ENCODE measurements around the gene TNS3.

GRCh38 chr7:47374538-47374937 is 207.4 kb downstream of the TNS3 start:
- TF ChIP-seq EP300 (IDR thresholded peaks at IDR 0.05; ENCODE audit: low read depth in 2 of 2, low read length in 2 of 2): no peak
- TF ChIP-seq EP300 (CRISPR knock-in tag; IDR thresholded peaks at IDR 0.05; ENCODE audit: borderline replicate concordance): no peak
- no peak for TF ChIP-seq POLR2AphosphoS5 (IDR thresholded peaks at IDR 0.05; ENCODE audit: low read depth, low read length)
- no peak for TF ChIP-seq CC2D1A (CRISPR knock-in tag; IDR thresholded peaks at IDR 0.05)
- TF ChIP-seq ZNF253 (CRISPR knock-in tag; IDR thresholded peaks at IDR 0.05; ENCODE audit: borderline replicate concordance): no peak
- TF ChIP-seq POLR2A (IDR thresholded peaks at IDR 0.05; ENCODE audit: insufficient read depth in 1 of 2, low read depth in 2 of 2, low read length in 2 of 2): no peak
- no peak for TF ChIP-seq TBL1XR1 (IDR thresholded peaks at IDR 0.05; ENCODE audit: borderline replicate concordance, low read length, partially characterized antibody)
- TF ChIP-seq, protein P1, sequence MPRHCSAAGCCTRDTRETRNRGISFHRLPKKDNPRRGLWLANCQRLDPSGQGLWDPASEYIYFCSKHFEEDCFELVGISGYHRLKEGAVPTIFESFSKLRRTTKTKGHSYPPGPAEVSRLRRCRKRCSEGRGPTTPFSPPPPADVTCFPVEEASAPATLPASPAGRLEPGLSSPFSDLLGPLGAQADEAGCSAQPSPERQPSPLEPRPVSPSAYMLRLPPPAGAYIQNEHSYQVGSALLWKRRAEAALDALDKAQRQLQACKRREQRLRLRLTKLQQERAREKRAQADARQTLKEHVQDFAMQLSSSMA (CRISPR knock-in tag; IDR thresholded peaks at IDR 0.05): no peak
- TF ChIP-seq, protein P2, sequence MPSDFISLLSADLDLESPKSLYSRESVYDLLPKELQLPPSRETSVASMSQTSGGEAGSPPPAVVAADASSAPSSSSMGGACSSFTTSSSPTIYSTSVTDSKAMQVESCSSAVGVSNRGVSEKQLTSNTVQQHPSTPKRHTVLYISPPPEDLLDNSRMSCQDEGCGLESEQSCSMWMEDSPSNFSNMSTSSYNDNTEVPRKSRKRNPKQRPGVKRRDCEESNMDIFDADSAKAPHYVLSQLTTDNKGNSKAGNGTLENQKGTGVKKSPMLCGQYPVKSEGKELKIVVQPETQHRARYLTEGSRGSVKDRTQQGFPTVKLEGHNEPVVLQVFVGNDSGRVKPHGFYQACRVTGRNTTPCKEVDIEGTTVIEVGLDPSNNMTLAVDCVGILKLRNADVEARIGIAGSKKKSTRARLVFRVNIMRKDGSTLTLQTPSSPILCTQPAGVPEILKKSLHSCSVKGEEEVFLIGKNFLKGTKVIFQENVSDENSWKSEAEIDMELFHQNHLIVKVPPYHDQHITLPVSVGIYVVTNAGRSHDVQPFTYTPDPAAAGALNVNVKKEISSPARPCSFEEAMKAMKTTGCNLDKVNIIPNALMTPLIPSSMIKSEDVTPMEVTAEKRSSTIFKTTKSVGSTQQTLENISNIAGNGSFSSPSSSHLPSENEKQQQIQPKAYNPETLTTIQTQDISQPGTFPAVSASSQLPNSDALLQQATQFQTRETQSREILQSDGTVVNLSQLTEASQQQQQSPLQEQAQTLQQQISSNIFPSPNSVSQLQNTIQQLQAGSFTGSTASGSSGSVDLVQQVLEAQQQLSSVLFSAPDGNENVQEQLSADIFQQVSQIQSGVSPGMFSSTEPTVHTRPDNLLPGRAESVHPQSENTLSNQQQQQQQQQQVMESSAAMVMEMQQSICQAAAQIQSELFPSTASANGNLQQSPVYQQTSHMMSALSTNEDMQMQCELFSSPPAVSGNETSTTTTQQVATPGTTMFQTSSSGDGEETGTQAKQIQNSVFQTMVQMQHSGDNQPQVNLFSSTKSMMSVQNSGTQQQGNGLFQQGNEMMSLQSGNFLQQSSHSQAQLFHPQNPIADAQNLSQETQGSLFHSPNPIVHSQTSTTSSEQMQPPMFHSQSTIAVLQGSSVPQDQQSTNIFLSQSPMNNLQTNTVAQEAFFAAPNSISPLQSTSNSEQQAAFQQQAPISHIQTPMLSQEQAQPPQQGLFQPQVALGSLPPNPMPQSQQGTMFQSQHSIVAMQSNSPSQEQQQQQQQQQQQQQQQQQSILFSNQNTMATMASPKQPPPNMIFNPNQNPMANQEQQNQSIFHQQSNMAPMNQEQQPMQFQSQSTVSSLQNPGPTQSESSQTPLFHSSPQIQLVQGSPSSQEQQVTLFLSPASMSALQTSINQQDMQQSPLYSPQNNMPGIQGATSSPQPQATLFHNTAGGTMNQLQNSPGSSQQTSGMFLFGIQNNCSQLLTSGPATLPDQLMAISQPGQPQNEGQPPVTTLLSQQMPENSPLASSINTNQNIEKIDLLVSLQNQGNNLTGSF (CRISPR knock-in tag; IDR thresholded peaks at IDR 0.05): no peak
- no peak for TF ChIP-seq NR1H2 (CRISPR knock-in tag; IDR thresholded peaks at IDR 0.05; ENCODE audit: borderline replicate concordance, low read depth)
- no peak for TF ChIP-seq TBP (CRISPR knock-in tag; IDR thresholded peaks at IDR 0.05)
- no peak for TF ChIP-seq DPF2 (CRISPR knock-in tag; IDR thresholded peaks at IDR 0.05; ENCODE audit: borderline replicate concordance, low read depth)
- no peak for TF ChIP-seq SUZ12 (IDR thresholded peaks at IDR 0.05; ENCODE audit: low read depth, low read length)
- no peak for TF ChIP-seq ZBTB39 (CRISPR knock-in tag; IDR thresholded peaks at IDR 0.05)

All from HepG2 (cell line).